Neural crest cell (in vitro differentiated cells): ENCODE measurements around the gene INTS13. TPM values are rescaled to one million over a fixed set of nuclear protein-coding genes. Genes with fewer than 3 reads are reported as not detected.
"Not testable (repeated sequence)": the region's sequence is repeated elsewhere in the genome, so short reads cannot be mapped to it uniquely, and the experiment has no call there.

Experiments
- DNase-seq: peaks from one replicate; pipeline ENCODE4 v3.0.0; 2021; ENCODE audit warnings: low read depth, mixed read lengths, low spot score
- H3K27ac Mint-ChIP-seq: one replicate; pipeline ENCODE4 v1.8.0; 2021; ENCODE audit warnings: mild to moderate bottlenecking, mixed read lengths; ENCODE audit not compliant: unreplicated experiment
- H3K27me3 Mint-ChIP-seq: 2 replicates; pipeline ENCODE4 v1.8.0; 2021; ENCODE audit warnings: low read depth, mild to moderate bottlenecking, mixed read lengths
- H3K36me3 Mint-ChIP-seq: 2 replicates; pipeline ENCODE4 v1.8.0; 2021; ENCODE audit warnings: low read depth, mild to moderate bottlenecking, mixed read lengths
- H3K4me1 Mint-ChIP-seq: 2 replicates; pipeline ENCODE4 v1.8.0; 2021; ENCODE audit warnings: mixed read lengths
- H3K4me3 Mint-ChIP-seq: one replicate; pipeline ENCODE4 v1.8.0; 2021; ENCODE audit warnings: mild to moderate bottlenecking, mixed read lengths
- H3K9me3 Mint-ChIP-seq: 2 replicates; pipeline ENCODE4 v1.8.0; 2021; ENCODE audit warnings: mixed read lengths
- CTCF ChIP-seq: fragments of 200-600 bp; sonication (generic); conservative IDR thresholded peaks from 2 replicates; pipeline ENCODE4 v1.5.0; 2021; ENCODE audit warnings: antibody characterized with exemption, mild to moderate bottlenecking
- total RNA-seq: library from RNA; stranded (reverse); gene quantifications from 2 replicates; pipeline ENCODE4 v1.2.1, GENCODE V29; 2021

Gene INTS13
- total RNA-seq, 1 donor from 2014 or later, result 30.6 TPM

GRCh38 chr12:26971963-26972362 lies 34.2 kb upstream of the INTS13 start:
- H3K4me3 Mint-ChIP-seq, result no peak overlapping the region
- no peaks in the 10 kb centered on the region for H3K27me3 Mint-ChIP-seq
- no peak overlapping the region for H3K27ac Mint-ChIP-seq
- no peaks in the 10 kb centered on the region for H3K4me1 Mint-ChIP-seq
- no peak for DNase-seq
- H3K9me3 Mint-ChIP-seq, result peaks cover 6% of the 10 kb centered on the region
- peaks cover 17% of the 10 kb centered on the region for H3K36me3 Mint-ChIP-seq
- TF ChIP-seq CTCF, result no peak

- no peak for TF ChIP-seq CTCF
- no peak for DNase-seq
- Mint-ChIP-seq H3K27me3 (no peaks in the 10 kb centered on the region), H3K4me3 (no peak overlapping the region), H3K9me3 (peaks cover 6% of the 10 kb centered on the region), H3K27ac (no peak overlapping the region), H3K36me3 (peaks cover 18% of the 10 kb centered on the region), H3K4me1 (no peaks in the 10 kb centered on the region)
Measured at GRCh38 chr12:26970136-26970535, 32.4 kb upstream of the INTS13 start.

GRCh38 chr12:26966842-26967241 lies 29.1 kb upstream of the INTS13 start:
- no peak for DNase-seq
- TF ChIP-seq CTCF, result no peak
- no peaks in the 10 kb centered on the region for H3K27me3 Mint-ChIP-seq
- no peaks in the 10 kb centered on the region for H3K4me1 Mint-ChIP-seq
- H3K9me3 Mint-ChIP-seq, result peaks cover 6% of the 10 kb centered on the region
- no peak overlapping the region for H3K4me3 Mint-ChIP-seq
- peaks cover 17% of the 10 kb centered on the region for H3K36me3 Mint-ChIP-seq
- no peak overlapping the region for H3K27ac Mint-ChIP-seq

DNA sequence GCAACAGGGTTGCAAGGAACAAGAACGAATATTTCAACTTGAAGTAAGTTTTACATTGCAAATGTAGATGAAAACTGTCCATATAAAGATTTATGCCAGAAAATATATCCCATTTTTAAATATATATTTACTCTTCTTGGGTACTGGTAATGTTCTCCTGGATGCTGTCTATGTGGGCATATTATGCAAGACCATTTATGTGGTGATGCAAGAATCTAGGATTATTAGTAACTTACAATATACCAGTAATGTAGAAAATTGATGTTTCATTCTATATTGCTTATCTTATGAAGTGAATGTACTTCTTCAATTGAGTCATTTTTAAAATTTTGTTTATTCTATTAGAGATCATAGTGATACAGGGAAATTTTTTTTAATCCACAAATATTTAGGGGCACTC lies 25.6 kb upstream of the INTS13 start:
- DNase-seq, result no peak
- Mint-ChIP-seq H3K27me3 (no peaks in the 10 kb centered on the region), H3K27ac (no peak overlapping the region), H3K9me3 (peaks cover 6% of the 10 kb centered on the region), H3K4me3 (no peak overlapping the region), H3K4me1 (no peaks in the 10 kb centered on the region), H3K36me3 (peaks cover 15% of the 10 kb centered on the region)
- no peak for TF ChIP-seq CTCF

DNA sequence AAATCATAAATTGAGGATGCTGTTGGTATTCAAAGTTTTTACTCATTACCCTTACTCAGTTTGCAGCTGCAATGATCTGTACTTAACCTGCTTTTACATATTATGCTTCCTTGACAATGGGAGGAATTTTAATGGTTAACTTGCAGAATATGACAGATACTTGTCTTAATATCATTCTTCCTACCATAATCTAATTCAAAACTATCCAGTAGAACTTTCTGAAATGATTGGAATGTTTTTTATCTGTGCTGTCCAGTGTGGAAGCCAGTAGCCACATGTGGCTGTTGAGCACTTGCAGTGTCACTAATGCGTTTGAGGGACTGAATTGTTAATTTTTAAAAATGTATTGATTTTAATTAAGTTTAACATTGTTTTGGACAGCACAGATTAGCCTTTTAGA lies 24.0 kb upstream of the INTS13 start:
- no peak for TF ChIP-seq CTCF
- no peaks in the 10 kb centered on the region for H3K9me3 Mint-ChIP-seq
- no peaks in the 10 kb centered on the region for H3K27me3 Mint-ChIP-seq
- H3K36me3 Mint-ChIP-seq, result peaks cover 14% of the 10 kb centered on the region
- DNase-seq, result no peak
- no peak overlapping the region for H3K4me3 Mint-ChIP-seq
- no peak overlapping the region for H3K27ac Mint-ChIP-seq
- H3K4me1 Mint-ChIP-seq, result no peaks in the 10 kb centered on the region

- H3K27me3 Mint-ChIP-seq, DNase-seq, H3K4me1 Mint-ChIP-seq, H3K9me3 Mint-ChIP-seq, H3K4me3 Mint-ChIP-seq, H3K27ac Mint-ChIP-seq: not testable (repeated sequence)
- H3K36me3 Mint-ChIP-seq, result peaks cover 14% of the 10 kb centered on the region
Measured at GRCh38 chr12:26961391-26961790, 23.6 kb upstream of the INTS13 start.
